H1 (cell line): ENCODE data around the gene PBX3. TPM values are rescaled to one million over a fixed set of nuclear protein-coding genes. Genes with fewer than 3 reads are reported as not detected.

Experiments
- ATF3 ChIP-seq: IDR thresholded peaks from 2 replicates; pipeline ENCODE4 v1.6.1; 2011; ENCODE audit warnings: low read depth, mild to moderate bottlenecking, low read length; ENCODE audit not compliant: insufficient read depth
- polyA plus RNA-seq, 7 experiments: library from polyadenylated mRNA; depleted of rRNA in 3 of 7; stranded (reverse) in 5 of 7; unstranded in 2 of 7; fragments of >200 nt in 5 of 7; fragments of 200-250 nt in 2 of 7; gene quantifications; 1 replicate in 5 of 7; 2 replicates in 1 of 7; 4 replicates in 1 of 7; pipeline versions ENCODE4 v1.2.1 to v1.2.3, GENCODE V29; 2011 to 2013; ENCODE audit warnings: missing spikeins in 2 of 7, mixed read lengths in 2 of 7
- total RNA-seq: library from RNA; stranded (reverse); fragmentation: NEBNext Ultra II Directional; extraction: Animal tissue kit (Norgen Biotek cat#: 25700); gene quantifications from 2 replicates; pipeline ENCODE4 v1.2.1, GENCODE V29; 2021

PBX3 gene
- total and polyA plus RNA-seq, 2 of the 8 experiments (the other 6 are each of a cell fraction or from before 2014, with no cell fraction given), result 22.7 to 44.3 TPM

- TF ChIP-seq ATF3, result no peak
Observed at GRCh38 chr9:125996791-125997190, 249.6 kb downstream of the PBX3 start (continued).
